ENCODE data around the gene MTMR12. TPM values are rescaled to one million over a fixed set of nuclear protein-coding genes. Genes with fewer than 3 reads are reported as not detected.
"Not testable (repeated sequence)": the region's sequence is repeated elsewhere in the genome, so short reads cannot be mapped to it uniquely, and the experiment has no call there.

The MTMR12 gene
- total RNA-seq, 8 experiments from 2014 or later: 6.3 to 22.1 (median 13.2) TPM

DNA sequence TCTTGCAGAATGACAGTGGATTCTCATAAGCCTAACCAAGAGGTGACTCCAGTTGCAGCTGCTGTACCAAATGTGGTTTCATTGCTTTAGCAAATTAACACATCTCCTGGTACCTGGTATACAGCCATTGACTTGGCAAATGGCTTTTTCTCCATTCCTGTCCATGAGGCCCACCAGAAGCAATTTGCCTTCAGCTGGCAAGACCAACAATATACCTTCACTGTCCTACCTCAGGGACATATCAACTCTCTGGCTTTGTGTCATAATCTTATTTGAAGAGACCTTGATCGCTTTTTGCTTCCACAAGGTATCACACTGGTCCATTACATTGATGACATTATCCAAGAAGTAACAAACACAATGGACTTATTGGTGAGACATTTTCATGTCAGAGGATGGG, 22.8 kb downstream of the MTMR12 start:
- H3K4me1 ChIP-seq (replicated peaks in 1 of 2); ATAC-seq (replicated peaks in 6 of 8); H3K27ac ChIP-seq; in situ Hi-C loops (cut with MboI; ENCODE audit: low pct_unique_long_range_greater_than_20kb in 2 of 9, low sequenced_read_pairs in 9 of 9, unreplicated experiment in 9 of 9); H3K4me3 ChIP-seq: not testable (repeated sequence)
- WGBS, 10 experiments: 100% methylated on average over 1 of the region's 1 CpG; no CpG with 5 or more reads in 2 of the 10 experiments

DNA sequence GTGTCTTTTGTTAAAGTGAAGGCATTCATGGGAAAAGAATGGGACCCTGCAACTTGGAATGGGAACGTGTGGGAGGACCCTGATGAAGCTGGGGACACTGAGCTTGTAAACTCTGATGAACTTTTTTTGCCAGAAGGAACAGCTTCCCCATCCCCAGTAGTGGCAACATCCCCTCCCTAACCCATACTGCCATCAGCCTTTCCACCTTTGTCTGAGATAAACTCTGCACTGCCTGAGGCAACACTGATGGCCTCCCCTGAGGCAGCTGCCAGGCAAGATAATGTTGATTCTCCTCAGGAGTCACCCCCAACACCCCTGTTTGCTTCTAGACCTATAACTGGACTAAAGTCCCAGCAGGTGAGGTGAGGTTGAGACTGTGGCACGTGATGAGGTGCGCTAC, 24.6 kb downstream of the MTMR12 start:
- WGBS, 10 experiments: 67 to 100% (median 94%) methylated on average over 1 to 3 of the region's 3 CpGs; no CpG with 5 or more reads in 2 of the 10 experiments
- H3K4me3 ChIP-seq; ATAC-seq (replicated peaks in 6 of 8); H3K27ac ChIP-seq; H3K4me1 ChIP-seq (replicated peaks in 1 of 2); in situ Hi-C loops (cut with MboI; ENCODE audit: low pct_unique_long_range_greater_than_20kb in 2 of 9, low sequenced_read_pairs in 9 of 9, unreplicated experiment in 9 of 9): not testable (repeated sequence)

DNA sequence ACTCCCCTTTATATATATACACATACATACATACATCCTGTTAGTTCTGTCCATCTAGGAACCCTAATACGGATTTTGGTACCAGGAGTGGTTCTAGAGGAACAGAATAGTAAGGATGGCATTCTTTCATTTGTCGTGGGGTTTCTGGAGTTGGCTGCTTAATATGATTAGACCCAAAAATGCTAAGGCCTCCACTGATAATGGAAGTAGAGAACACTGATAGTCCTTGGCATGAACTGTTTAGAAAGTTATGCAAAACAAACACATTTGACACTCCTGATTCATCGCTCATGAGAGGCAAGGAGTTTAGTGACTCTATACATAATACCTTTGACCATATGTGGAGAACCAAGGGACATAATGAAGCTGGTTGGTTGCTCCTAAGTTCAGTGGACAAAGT, 25.2 kb downstream of the MTMR12 start:
- H3K27ac ChIP-seq; in situ Hi-C loops (cut with MboI; ENCODE audit: low pct_unique_long_range_greater_than_20kb in 2 of 9, low sequenced_read_pairs in 9 of 9, unreplicated experiment in 9 of 9); H3K4me3 ChIP-seq; ATAC-seq (replicated peaks in 6 of 8); H3K4me1 ChIP-seq (replicated peaks in 1 of 2): not testable (repeated sequence)
- 80 to 100% (median 92%) methylated on average over 1 to 3 of the region's 3 CpGs; no CpG with 5 or more reads in 5 of the 10 experiments for WGBS, 10 experiments

DNA sequence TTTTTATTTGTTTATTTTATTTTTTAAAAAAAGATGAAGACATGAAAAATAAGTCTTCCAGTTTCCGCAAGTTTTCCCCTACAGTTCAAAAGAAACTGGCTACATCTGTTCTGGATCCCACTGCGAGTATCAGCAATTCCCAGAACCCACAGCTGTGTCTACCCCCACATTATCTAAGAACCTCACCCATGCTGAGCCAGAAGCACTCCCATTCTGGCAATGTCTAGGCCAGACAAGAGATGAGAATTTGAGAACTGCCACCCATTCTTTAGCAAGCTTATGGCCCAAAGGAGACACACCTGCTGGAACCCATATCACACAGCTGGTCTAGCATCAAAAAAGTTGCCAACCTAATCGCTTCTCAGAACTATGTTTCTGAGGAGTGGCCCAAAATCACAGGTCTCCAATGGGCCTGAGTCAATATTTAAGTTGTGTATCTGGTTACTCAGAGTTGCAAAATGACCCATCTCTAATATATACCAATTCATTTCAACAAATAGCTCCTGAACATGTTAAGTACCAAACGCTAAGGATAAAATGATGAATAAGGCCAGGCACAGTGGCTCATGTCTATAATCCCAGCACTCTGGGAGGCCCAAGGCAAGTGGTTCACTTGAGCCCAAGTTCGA, 27.1 kb downstream of the MTMR12 start:
- Histone ChIP-seq H3K4me3 (no peak overlapping the region), H3K4me1 (replicated peaks in 1 of 2) (peaks cover 0 to 7% of the 10 kb centered on the region in 2 donors)
- WGBS, 10 experiments: 60 to 100% (median 97%) methylated on average over 1 to 5 of the region's 5 CpGs; no CpG with 5 or more reads in 1 of the 10 experiments

DNA sequence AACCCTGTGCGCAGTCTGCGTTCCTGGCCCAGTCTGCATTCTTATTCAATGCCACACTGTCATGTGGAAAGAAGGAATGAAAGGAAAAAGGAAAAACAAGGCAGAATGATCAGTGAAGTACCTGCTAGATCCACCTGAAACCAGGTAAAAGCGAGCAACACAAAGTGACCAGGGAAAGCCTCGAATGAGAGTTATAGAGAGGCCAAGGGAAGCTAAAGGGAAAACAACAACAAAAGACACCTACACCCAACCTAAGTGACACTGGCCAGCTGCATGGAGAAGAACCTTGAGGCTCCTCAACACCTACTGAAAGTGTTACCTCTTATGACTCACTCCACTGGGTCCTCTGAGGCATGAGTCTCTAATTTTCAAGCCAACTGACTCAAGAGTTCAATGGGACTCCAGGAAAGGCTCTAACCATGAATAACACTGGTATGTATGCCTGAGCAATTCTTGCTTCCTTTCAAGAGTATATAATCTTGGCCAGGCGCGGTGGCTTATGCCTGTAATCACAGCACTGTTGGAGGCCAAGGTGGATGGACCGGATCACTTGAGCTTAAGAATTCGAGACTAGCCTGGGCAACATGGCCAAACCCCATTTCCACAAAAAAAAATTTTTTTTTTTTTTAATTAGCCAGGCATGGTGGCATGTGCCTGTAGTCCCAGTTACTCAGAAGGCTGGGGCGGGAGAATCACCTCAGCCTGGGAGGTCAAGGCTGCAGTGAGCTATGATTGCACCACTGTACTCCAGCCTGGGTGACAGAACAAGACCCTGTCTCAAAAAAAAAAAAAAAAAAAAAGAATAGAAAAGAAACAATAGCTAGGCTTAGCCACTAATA, 29.0 kb downstream of the MTMR12 start:
- WGBS, 10 experiments: 84 to 100% (median 95%) methylated on average over 1 to 6 of the region's 9 CpGs
- in situ Hi-C loops (cut with MboI; ENCODE audit: low pct_unique_long_range_greater_than_20kb in 2 of 9, low sequenced_read_pairs in 9 of 9, unreplicated experiment in 9 of 9): no loop called here
- no peak for ATAC-seq (replicated peaks in 6 of 8)
- no peak overlapping the region for H3K4me3 ChIP-seq
- peaks cover 0 to 7% of the 10 kb centered on the region in 2 donors for H3K4me1 ChIP-seq (replicated peaks in 1 of 2)
- no peak overlapping the region for H3K27ac ChIP-seq

More for the DNA sequence above, 27.1 kb downstream of the MTMR12 start:
- no peak for ATAC-seq (replicated peaks in 6 of 8)
- in situ Hi-C loops (cut with MboI; ENCODE audit: low pct_unique_long_range_greater_than_20kb in 2 of 9, low sequenced_read_pairs in 9 of 9, unreplicated experiment in 9 of 9): no loop called here
- no peak overlapping the region for H3K27ac ChIP-seq

DNA sequence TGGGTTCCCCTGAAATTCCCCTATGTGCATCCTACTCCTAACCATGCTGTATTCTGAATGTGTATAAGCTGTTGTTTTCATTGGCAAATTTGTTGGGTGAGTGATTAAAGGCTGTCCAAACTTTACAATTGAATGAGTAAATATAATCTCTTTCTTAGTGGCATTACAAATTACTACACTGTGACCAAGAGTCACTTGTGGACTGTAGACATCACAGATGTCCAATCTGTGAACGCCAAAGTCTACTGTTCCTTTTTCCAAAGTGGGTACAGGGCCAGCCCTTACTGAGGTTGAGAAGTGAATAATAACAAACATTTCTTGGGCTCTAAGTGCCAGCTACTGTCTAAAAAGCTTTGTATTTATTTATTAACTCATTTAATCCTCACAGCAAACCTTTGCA, 29.7 kb downstream of the MTMR12 start:
- Histone ChIP-seq H3K4me3 (no peak overlapping the region), H3K27ac (no peak overlapping the region), H3K4me1 (replicated peaks in 1 of 2) (peaks cover 3 to 7% of the 10 kb centered on the region in 2 donors)
- in situ Hi-C loops (cut with MboI; ENCODE audit: low pct_unique_long_range_greater_than_20kb in 2 of 9, low sequenced_read_pairs in 9 of 9, unreplicated experiment in 9 of 9): no loop called here
- ATAC-seq (replicated peaks in 6 of 8): no peak
- WGBS, 10 experiments: 40 to 100% (median 92%) methylated on average over 1 of the region's 1 CpG; no CpG with 5 or more reads in 6 of the 10 experiments

DNA sequence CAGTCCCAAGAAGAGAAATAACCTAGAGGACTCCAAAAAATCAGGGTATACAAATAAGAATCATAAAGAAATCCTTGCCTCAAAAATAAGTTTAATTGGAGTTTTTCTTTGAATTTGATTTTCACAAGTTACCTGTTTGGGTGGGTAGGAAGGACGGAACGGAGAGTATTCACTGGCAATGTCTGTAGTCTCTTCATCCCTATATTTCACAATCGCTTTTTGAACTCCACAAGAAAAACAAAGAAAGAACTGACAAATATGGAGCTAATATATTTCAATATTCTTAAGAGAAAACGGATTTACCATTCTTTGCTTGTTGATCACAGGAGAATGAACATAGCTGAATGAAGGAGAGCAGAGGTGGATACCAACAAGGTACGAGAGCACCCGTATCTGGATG, 30.1 kb downstream of the MTMR12 start:
- ATAC-seq (replicated peaks in 6 of 8): no peak
- H3K4me3 ChIP-seq: no peak overlapping the region
- H3K4me1 ChIP-seq (replicated peaks in 1 of 2): peaks cover 6 to 11% of the 10 kb centered on the region in 2 donors
- in situ Hi-C loops (cut with MboI; ENCODE audit: low pct_unique_long_range_greater_than_20kb in 2 of 9, low sequenced_read_pairs in 9 of 9, unreplicated experiment in 9 of 9): no loop called here
- WGBS, 10 experiments: 80 to 100% (median 95%) methylated on average over 1 to 6 of the region's 6 CpGs; no CpG with 5 or more reads in 1 of the 10 experiments
- H3K27ac ChIP-seq: no peak overlapping the region

DNA sequence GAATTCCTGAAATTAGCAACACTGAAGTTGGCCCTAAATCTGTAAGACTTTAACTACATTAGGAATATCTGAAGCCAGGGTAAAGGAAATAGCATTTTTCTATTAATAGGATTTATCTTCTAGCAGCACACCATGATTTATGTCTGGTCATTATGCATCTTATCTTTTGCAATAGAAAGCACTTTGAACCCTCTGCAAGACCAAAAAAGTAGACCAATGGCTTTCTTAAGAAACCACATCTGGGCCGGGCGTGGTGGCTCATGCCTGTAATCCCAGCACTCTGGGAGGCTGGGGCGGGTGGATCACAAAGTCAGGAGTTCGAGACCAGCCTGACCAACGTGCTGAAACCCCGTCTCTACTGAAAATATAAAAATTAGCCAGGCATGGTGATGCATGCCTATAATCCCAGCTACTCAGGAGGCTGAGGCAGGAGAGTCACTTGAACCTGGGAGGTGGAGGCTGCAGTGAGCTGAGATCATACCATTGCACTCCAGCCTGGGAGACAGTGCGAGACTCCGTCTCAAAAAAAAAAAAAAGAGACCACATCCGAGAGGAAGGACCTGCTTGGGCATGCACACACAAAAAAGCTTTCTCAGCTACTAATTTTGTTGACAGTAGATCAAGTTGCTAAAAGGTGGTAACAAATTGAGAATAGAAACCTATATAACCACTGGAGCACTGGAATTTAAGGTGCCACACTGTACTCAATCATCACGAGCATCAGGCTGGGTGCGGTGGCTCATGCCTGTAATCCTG, 31.2 kb downstream of the MTMR12 start:
- H3K27ac ChIP-seq; ATAC-seq (replicated peaks in 6 of 8); H3K4me3 ChIP-seq; in situ Hi-C loops (cut with MboI; ENCODE audit: low pct_unique_long_range_greater_than_20kb in 2 of 9, low sequenced_read_pairs in 9 of 9, unreplicated experiment in 9 of 9): not testable (repeated sequence)
- peaks cover 7 to 10% of the 10 kb centered on the region in 2 donors for H3K4me1 ChIP-seq (replicated peaks in 1 of 2)
- 89 to 100% (median 97%) methylated on average over 1 to 7 of the region's 11 CpGs; no CpG with 5 or more reads in 4 of the 10 experiments for WGBS, 10 experiments

DNA sequence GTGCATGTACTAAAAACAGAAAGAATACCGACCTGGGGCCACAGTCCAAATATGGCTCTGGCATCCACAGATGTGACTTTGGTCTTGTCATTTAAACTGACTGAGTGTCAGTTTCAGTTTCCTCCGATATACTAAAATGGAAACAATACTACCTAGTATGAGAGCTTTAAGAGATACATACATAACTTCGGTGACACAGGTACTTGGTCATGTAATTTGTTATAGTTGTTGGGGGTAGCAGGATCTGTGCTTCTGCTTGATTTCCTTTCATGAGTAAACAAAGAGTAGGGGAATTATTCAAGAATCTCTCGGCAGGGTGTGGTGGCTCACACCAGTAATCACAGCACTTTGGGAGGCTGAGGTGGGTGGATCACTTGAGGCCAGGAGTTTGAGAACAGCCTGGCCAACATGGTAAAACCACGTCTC, 32.1 kb downstream of the MTMR12 start:
- H3K4me3 ChIP-seq: no peak overlapping the region
- 71 to 100% (median 92%) methylated on average over 1 to 5 of the region's 5 CpGs for WGBS, 10 experiments
- no peak for ATAC-seq (replicated peaks in 6 of 8)
- in situ Hi-C loops (cut with MboI; ENCODE audit: low pct_unique_long_range_greater_than_20kb in 2 of 9, low sequenced_read_pairs in 9 of 9, unreplicated experiment in 9 of 9): no loop called here
- H3K4me1 ChIP-seq (replicated peaks in 1 of 2): peaks cover 15 to 19% of the 10 kb centered on the region in 2 donors
- H3K27ac ChIP-seq: no peak overlapping the region

DNA sequence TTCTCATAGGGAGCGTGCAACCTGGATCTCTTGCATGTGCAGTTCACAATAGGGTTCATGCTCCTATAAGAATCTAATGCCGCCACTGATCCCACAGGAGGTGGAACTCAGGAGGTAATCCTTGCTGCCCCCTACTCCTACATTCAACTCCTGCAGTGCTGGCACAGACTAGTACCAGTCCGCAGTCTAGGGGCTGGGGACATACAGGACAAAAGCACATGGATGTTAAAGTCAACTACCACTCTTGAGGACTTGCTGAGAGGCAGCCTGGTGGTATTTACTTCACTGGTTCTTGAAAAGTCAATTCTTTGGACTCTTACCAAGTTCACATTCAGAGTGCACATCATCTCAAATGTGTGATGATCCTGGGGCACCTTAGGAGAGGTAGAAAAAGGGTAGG, 33.0 kb downstream of the MTMR12 start:
- in situ Hi-C loops (cut with MboI; ENCODE audit: low pct_unique_long_range_greater_than_20kb in 2 of 9, low sequenced_read_pairs in 9 of 9, unreplicated experiment in 9 of 9): no loop called here
- 94 to 100% (median 100%) methylated on average over 1 to 3 of the region's 3 CpGs; no CpG with 5 or more reads in 3 of the 10 experiments for WGBS, 10 experiments
- Histone ChIP-seq H3K27ac (no peak overlapping the region), H3K4me3 (no peak overlapping the region), H3K4me1 (replicated peaks in 1 of 2) (peaks cover 24% of the 10 kb centered on the region in 2 donors)
- ATAC-seq (replicated peaks in 6 of 8): no peak

DNA sequence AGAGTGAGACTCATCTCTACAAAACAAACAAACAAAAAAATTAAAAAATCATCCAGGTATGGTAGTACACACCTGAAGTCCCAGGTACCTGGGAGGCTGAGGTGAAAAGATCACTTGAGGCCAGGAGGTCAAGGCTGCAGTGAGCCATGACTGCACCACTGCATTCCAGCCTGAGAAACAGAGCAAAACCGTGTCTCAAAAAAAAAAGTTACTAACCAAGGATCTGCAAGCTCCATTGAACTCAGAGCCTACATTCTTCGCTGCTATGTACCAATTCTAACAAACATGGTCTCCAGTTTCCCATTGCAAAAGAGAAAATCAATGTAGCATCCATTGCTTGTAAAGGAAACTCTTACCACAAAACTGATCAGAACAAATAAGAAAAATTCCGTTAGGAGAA, 33.5 kb downstream of the MTMR12 start:
- H3K4me3 ChIP-seq: no peak overlapping the region
- H3K27ac ChIP-seq: no peak overlapping the region
- in situ Hi-C loops (cut with MboI; ENCODE audit: low pct_unique_long_range_greater_than_20kb in 2 of 9, low sequenced_read_pairs in 9 of 9, unreplicated experiment in 9 of 9): no loop called here
- ATAC-seq (replicated peaks in 6 of 8): no peak
- H3K4me1 ChIP-seq (replicated peaks in 1 of 2): peaks cover 24 to 28% of the 10 kb centered on the region in 2 donors
- 76 to 100% (median 95%) methylated on average over 1 to 3 of the region's 3 CpGs for WGBS, 10 experiments

DNA sequence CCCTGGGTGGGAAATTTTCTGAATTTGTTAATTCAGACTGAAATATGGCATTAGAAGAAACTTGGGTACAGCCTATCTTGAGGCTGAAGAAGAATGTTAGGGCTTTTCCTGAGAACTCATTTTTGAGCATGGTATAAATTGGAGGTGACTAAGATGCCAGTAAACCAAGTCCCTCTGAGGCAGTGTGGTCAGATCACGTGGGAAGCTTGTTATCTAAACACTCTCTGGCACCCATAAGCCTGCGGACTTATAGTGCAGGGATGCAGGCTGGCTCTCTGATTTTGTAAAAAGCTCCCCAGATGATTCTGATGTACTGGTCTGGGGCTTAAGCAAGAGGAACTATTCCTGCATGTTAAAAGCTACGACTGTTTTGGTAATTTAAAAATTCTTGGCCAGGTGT, 34.3 kb downstream of the MTMR12 start:
- Histone ChIP-seq H3K27ac (no peak overlapping the region), H3K4me1 (replicated peaks in 1 of 2) (peaks cover 24 to 28% of the 10 kb centered on the region in 2 donors), H3K4me3 (no peak overlapping the region)
- 80 to 100% (median 87%) methylated on average over 1 to 3 of the region's 3 CpGs; no CpG with 5 or more reads in 2 of the 10 experiments for WGBS, 10 experiments
- in situ Hi-C loops (cut with MboI; ENCODE audit: low pct_unique_long_range_greater_than_20kb in 2 of 9, low sequenced_read_pairs in 9 of 9, unreplicated experiment in 9 of 9): no loop called here
- no peak for ATAC-seq (replicated peaks in 6 of 8)

DNA sequence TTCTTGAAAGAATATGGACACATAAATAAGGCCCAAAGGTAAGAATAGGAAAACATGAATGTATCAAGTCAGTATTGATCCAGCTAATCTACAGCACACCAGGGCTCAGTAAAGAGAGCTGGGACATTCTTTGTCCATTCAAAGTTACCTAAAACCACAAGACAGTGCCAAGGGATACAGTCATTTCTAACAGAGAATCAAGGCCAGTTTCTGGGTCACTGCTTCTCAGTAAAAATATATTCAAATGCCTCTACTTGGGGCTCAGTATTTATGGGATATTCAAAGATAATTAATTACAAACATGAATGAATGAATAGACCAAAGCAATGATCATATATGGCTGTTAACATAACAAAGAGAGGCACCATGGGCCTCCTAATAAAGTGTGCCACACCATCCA, 34.9 kb downstream of the MTMR12 start:
- peak in 2 of 8 experiments; percentile 20 to 21 for ATAC-seq (replicated peaks in 6 of 8)
- in situ Hi-C loops (cut with MboI; ENCODE audit: low pct_unique_long_range_greater_than_20kb in 2 of 9, low sequenced_read_pairs in 9 of 9, unreplicated experiment in 9 of 9): no loop called here
- no peak overlapping the region for H3K4me3 ChIP-seq
- H3K4me1 ChIP-seq (replicated peaks in 1 of 2): peaks cover 24 to 28% of the 10 kb centered on the region in 2 donors
- H3K27ac ChIP-seq: no peak overlapping the region
